GM15510 (cell line): ENCODE data around the gene PTRH2.

Source experiments
- POLR2A ChIP-seq: IDR thresholded peaks from 3 replicates; pipeline ENCODE4 v1.6.1; 2011; ENCODE audit warnings: borderline replicate concordance; ENCODE audit not compliant: insufficient read length; ENCODE audit errors: extremely low read depth

PTRH2 gene

GRCh38 chr17:59730268-59730834 lies 23.1 kb upstream of the PTRH2 start:
- no peak for TF ChIP-seq POLR2A

- no peak for TF ChIP-seq POLR2A
Observed at GRCh38 chr17:59727817-59728533, 20.7 kb upstream of the PTRH2 start.

- no peak for TF ChIP-seq POLR2A
Observed at GRCh38 chr17:59725691-59726090, 18.5 kb upstream of the PTRH2 start.

- TF ChIP-seq POLR2A = no peak
Observed at GRCh38 chr17:59723607-59724006, 16.4 kb upstream of the PTRH2 start.

- no peak for TF ChIP-seq POLR2A
Observed at GRCh38 chr17:59723041-59723440, 15.8 kb upstream of the PTRH2 start.

- no peak for TF ChIP-seq POLR2A
Observed at GRCh38 chr17:59722623-59723022, 15.4 kb upstream of the PTRH2 start.

GRCh38 chr17:59719526-59719925 lies 12.3 kb upstream of the PTRH2 start:
- no peak for TF ChIP-seq POLR2A

GRCh38 chr17:59716427-59716826 lies 9.2 kb upstream of the PTRH2 start:
- TF ChIP-seq POLR2A = no peak

GRCh38 chr17:59714255-59714654 lies 7.0 kb upstream of the PTRH2 start:
- TF ChIP-seq POLR2A = no peak

- TF ChIP-seq POLR2A = no peak
Observed at GRCh38 chr17:59712862-59713261, 5.6 kb upstream of the PTRH2 start.

- TF ChIP-seq POLR2A = no peak
Observed at GRCh38 chr17:59711936-59712335, 4.7 kb upstream of the PTRH2 start.

- TF ChIP-seq POLR2A = no peak
Observed at GRCh38 chr17:59707971-59708430, 771 bp upstream of the PTRH2 start.

GRCh38 chr17:59702304-59702703 lies 4.9 kb downstream of the PTRH2 start:
- no peak for TF ChIP-seq POLR2A

GRCh38 chr17:59699786-59700185 lies 7.4 kb downstream of the PTRH2 start:
- no peak for TF ChIP-seq POLR2A

- TF ChIP-seq POLR2A = no peak
Observed at GRCh38 chr17:59699218-59699617, 8.0 kb downstream of the PTRH2 start.

- no peak for TF ChIP-seq POLR2A
Observed at GRCh38 chr17:59698143-59698542, 9.1 kb downstream of the PTRH2 start.

GRCh38 chr17:59696682-59697277 lies 10.4 kb downstream of the PTRH2 start:
- no peak for TF ChIP-seq POLR2A
